GM12892 (cell line): ENCODE data around the gene WRAP53.

Source experiments
- DNase-seq: peaks from one replicate; pipeline ENCODE4 v3.0.0; 2011; ENCODE audit not compliant: insufficient read length
- FAIRE-seq: peaks from 2 replicates; lab custom pipeline; 2011; peaks lifted over from hg19 to GRCh38; lab: Jason Lieb, UNC
- POLR2A ChIP-seq: IDR thresholded peaks from 2 replicates; pipeline ENCODE4 v1.6.1; 2011; ENCODE audit warnings: low read depth, low read length, control low read depth
- POLR2AphosphoS5 ChIP-seq: IDR thresholded peaks from 2 replicates; pipeline ENCODE4 v1.6.1; 2011; ENCODE audit warnings: low read depth, low read length, control low read depth
- TAF1 ChIP-seq: IDR thresholded peaks from 2 replicates; pipeline ENCODE4 v1.6.1; 2011; ENCODE audit warnings: low read depth, mild to moderate bottlenecking, control low read depth, low read length, borderline replicate concordance

WRAP53 gene

GRCh38 chr17:7703584-7704479 is 15.6 kb downstream of the WRAP53 start:
- no peak for DNase-seq
- TF ChIP-seq TAF1 (no peak), POLR2A (no peak)
- no peak for FAIRE-seq

GRCh38 chr17:7704601-7705268 is 16.5 kb downstream of the WRAP53 start, which contains the start of gene EFNB3:
Gene EFNB3, plus strand, starts transcription at chr17:7705202. Its CDS starts 397 bp downstream, at chr17:7705599.
- no peak for TF ChIP-seq POLR2A
- DNase-seq (no peak), FAIRE-seq (no peak)

- FAIRE-seq (no peak), DNase-seq (no peak)
- no peak for TF ChIP-seq POLR2A
- TF ChIP-seq POLR2AphosphoS5 = no peak
- TF ChIP-seq TAF1 = no peak
Observed at GRCh38 chr17:7705269-7706255, 17.3 kb downstream of the WRAP53 start.

- TF ChIP-seq TAF1 (no peak), POLR2A (no peak), POLR2AphosphoS5 (no peak)
- FAIRE-seq = no peak
- no peak for DNase-seq
Observed at GRCh38 chr17:7706631-7707354, 18.5 kb downstream of the WRAP53 start.

- DNase-seq (no peak), FAIRE-seq (no peak)
- TF ChIP-seq POLR2A = no peak
- no peak for TF ChIP-seq POLR2AphosphoS5
- no peak for TF ChIP-seq TAF1
Observed at GRCh38 chr17:7707446-7707845, 19.2 kb downstream of the WRAP53 start.

GRCh38 chr17:7707858-7708750 is 19.8 kb downstream of the WRAP53 start:
- DNase-seq (no peak), FAIRE-seq (no peak)
- TF ChIP-seq POLR2AphosphoS5 = no peak
- TF ChIP-seq POLR2A = no peak

- FAIRE-seq (no peak), DNase-seq (no peak)
- TF ChIP-seq POLR2A (no peak), TAF1 (no peak), POLR2AphosphoS5 (no peak)
Observed at GRCh38 chr17:7709031-7709430, 20.8 kb downstream of the WRAP53 start.

GRCh38 chr17:7710301-7710700 is 22.0 kb downstream of the WRAP53 start:
- no peak for DNase-seq
- TF ChIP-seq POLR2AphosphoS5 (no peak), POLR2A (no peak), TAF1 (no peak)
- FAIRE-seq = no peak

- DNase-seq (no peak), FAIRE-seq (peak; percentile 79)
- no peak for TF ChIP-seq POLR2A
- TF ChIP-seq TAF1 = no peak
- no peak for TF ChIP-seq POLR2AphosphoS5
Observed at GRCh38 chr17:7711051-7711755, 22.9 kb downstream of the WRAP53 start.
